Sigmoid colon (tissue), 7 donors: ENCODE results near the gene PRKCA. TPM values are rescaled to one million over a fixed set of nuclear protein-coding genes. Genes with fewer than 3 reads are reported as not detected.
A peak's percentile ranks its signal among the peaks of the same experiment; 100 is the strongest.

Experiments used
- DNase-seq: peaks from one replicate; pipeline ENCODE4 v3.0.0-alpha.2; 2019
- H3K27ac ChIP-seq, 4 donors: fragments of 200-600 bp; sonication (generic); one replicate each; pipeline ENCODE4 v1.5.1; 2016 to 2019; ENCODE audit warnings: mild to moderate bottlenecking in 1 of 4
- H3K27me3 ChIP-seq, 3 donors: fragments of 200-600 bp; sonication (generic); one replicate each; pipeline ENCODE4 v1.5.1; 2019; ENCODE audit warnings: mild to moderate bottlenecking in 1 of 3
- H3K36me3 ChIP-seq, 4 donors: fragments of 200-600 bp; sonication (generic); one replicate each; pipeline ENCODE4 v1.5.1; 2016 to 2019
- H3K4me1 ChIP-seq, 4 donors: fragments of 200-600 bp; sonication (generic); one replicate each; pipeline ENCODE4 v1.5.1; 2017 to 2019
- H3K4me3 ChIP-seq, 4 donors: fragments of 200-600 bp; sonication (generic); one replicate each; pipeline ENCODE4 v1.5.1; 2017 to 2019; ENCODE audit warnings: mild to moderate bottlenecking in 2 of 4, moderate library complexity in 1 of 4
- H3K9me3 ChIP-seq, 4 donors: fragments of 200-600 bp in 3 of 4; sonication (generic) in 3 of 4; one replicate each; pipeline versions ENCODE4 v1.5.1 to v1.6.1; 2013 to 2019
- CTCF ChIP-seq, 4 experiments: fragments of 450-650 bp in 3 of 4; fragments of 200-600 bp in 1 of 4; IDR thresholded peaks; one replicate each; pipeline ENCODE4 v1.5.1; 2016 to 2019; ENCODE audit warnings: antibody characterized with exemption in 4 of 4, mild to moderate bottlenecking in 3 of 4, moderate library complexity in 2 of 4
- EP300 ChIP-seq, 4 donors: sonication (generic); formaldehyde crosslinking; IDR thresholded peaks; one replicate each; pipeline ENCODE4 v1.6.1; 2017; ENCODE audit warnings: antibody characterized with exemption in 4 of 4
- POLR2A ChIP-seq, 2 donors: fragments of 450-650 bp; IDR thresholded peaks; one replicate each; pipeline ENCODE4 v1.6.1; 2016; ENCODE audit warnings: antibody characterized with exemption in 2 of 2, mild to moderate bottlenecking in 2 of 2, moderate library complexity in 2 of 2
- POLR2AphosphoS5 ChIP-seq, 4 donors: sonication (generic); formaldehyde crosslinking; IDR thresholded peaks; one replicate each; pipeline ENCODE4 v1.6.1; 2017; ENCODE audit warnings: antibody characterized with exemption in 4 of 4
- WGBS, 2 donors: extraction: QIAGEN DNeasy Blood & Tissue Kit; methylation state at CpG; one replicate each; pipeline ENCODE4 v1.1.7; 2013; 5-methylcytosine and 5-hydroxymethylcytosine counted together
- intact Hi-C: fragments of 100-400 bp; cut with DNase I; formaldehyde crosslinking; loops from one replicate; pipeline ENCODE4 v1.15.1; 2023
- polyA plus RNA-seq, 3 donors: library from polyadenylated mRNA; stranded (reverse); fragments of 200-250 nt; gene quantifications; one replicate each; pipeline ENCODE4 v1.2.3, GENCODE V29; 2013
- total RNA-seq, 4 donors: library from RNA; depleted of rRNA; stranded (reverse); fragments of >200 nt; gene quantifications; one replicate each; pipeline ENCODE4 v1.1.0, GENCODE V29; 2016
- donor health status: healthy with polysubstance abuse.
- donor health status: Bipolar disorder and iron deficiency.
- donor health status: healthy.

The PRKCA gene
- total and polyA plus RNA-seq, 7 donors = 6.6 to 58.4 (median 42.6) TPM

- Histone ChIP-seq H3K4me3 (no peak overlapping the region), H3K4me1 (peaks cover 0 to 36% (median 23%) of the 10 kb centered on the region in 4 donors), H3K36me3 (no peaks in the 10 kb centered on the region), H3K27ac (no peak overlapping the region), H3K27me3 (no peaks in the 10 kb centered on the region), H3K9me3 (no peaks in the 10 kb centered on the region)
- peak; percentile 38 for DNase-seq
- TF ChIP-seq EP300 (IDR thresholded peaks at IDR 0.05) = no peak
- TF ChIP-seq POLR2A (IDR thresholded peaks at IDR 0.05) = no peak
- WGBS, 2 donors = 91% methylated on average over 11 of the region's 11 CpGs
- intact Hi-C loops = no loop called here
Observed at GRCh38 chr17:66726846-66727245, 424.4 kb downstream of the PRKCA start.

- peak; percentile 68 for DNase-seq
- Histone ChIP-seq H3K4me3 (no peak overlapping the region), H3K27ac (no peak overlapping the region), H3K27me3 (no peaks in the 10 kb centered on the region), H3K9me3 (no peaks in the 10 kb centered on the region), H3K4me1 (peaks cover 0 to 36% (median 23%) of the 10 kb centered on the region in 4 donors), H3K36me3 (peaks cover 0 to 4% (median 0%) of the 10 kb centered on the region in 4 donors)
- intact Hi-C loops = no loop called here
- TF ChIP-seq CTCF (IDR thresholded peaks at IDR 0.05) = peak in 3 of 4 experiments; percentile 22 to 32 (median 28)
- TF ChIP-seq POLR2A (IDR thresholded peaks at IDR 0.05) = no peak
- 37 to 51% methylated on average over 17 of the region's 17 CpGs for WGBS, 2 donors
Observed at GRCh38 chr17:66727634-66728570, 425.5 kb downstream of the PRKCA start.

GRCh38 chr17:66730461-66730923, 428.1 kb downstream of the PRKCA start:
- H3K4me1 ChIP-seq = peaks cover 0 to 16% (median 2%) of the 10 kb centered on the region in 4 donors
- no peak overlapping the region for H3K27ac ChIP-seq
- 83 to 86% methylated on average over 7 of the region's 7 CpGs for WGBS, 2 donors
- no peak for DNase-seq
- H3K27me3 ChIP-seq = no peaks in the 10 kb centered on the region
- H3K9me3 ChIP-seq = no peaks in the 10 kb centered on the region
- TF ChIP-seq EP300 (IDR thresholded peaks at IDR 0.05) (no peak), POLR2AphosphoS5 (IDR thresholded peaks at IDR 0.05) (no peak), CTCF (IDR thresholded peaks at IDR 0.05) (no peak), POLR2A (IDR thresholded peaks at IDR 0.05) (no peak)
- H3K4me3 ChIP-seq = no peak overlapping the region
- intact Hi-C loops = no loop called here
- peaks cover 0 to 30% (median 2%) of the 10 kb centered on the region in 4 donors for H3K36me3 ChIP-seq

GRCh38 chr17:66733759-66734158, 431.3 kb downstream of the PRKCA start:
- no peak overlapping the region for H3K27ac ChIP-seq
- peaks cover 0 to 59% (median 9%) of the 10 kb centered on the region in 4 donors for H3K36me3 ChIP-seq
- no peaks in the 10 kb centered on the region for H3K9me3 ChIP-seq
- no peaks in the 10 kb centered on the region for H3K27me3 ChIP-seq
- no peak for DNase-seq
- no peak for TF ChIP-seq CTCF (IDR thresholded peaks at IDR 0.05)
- TF ChIP-seq EP300 (IDR thresholded peaks at IDR 0.05) = no peak
- no peak for TF ChIP-seq POLR2A (IDR thresholded peaks at IDR 0.05)
- TF ChIP-seq POLR2AphosphoS5 (IDR thresholded peaks at IDR 0.05) = no peak
- intact Hi-C loops = no loop called here
- 96 to 97% methylated on average over 2 of the region's 2 CpGs for WGBS, 2 donors
- no peaks in the 10 kb centered on the region for H3K4me1 ChIP-seq
- H3K4me3 ChIP-seq = no peak overlapping the region

GRCh38 chr17:66734186-66734943, 432.0 kb downstream of the PRKCA start:
- Histone ChIP-seq H3K27ac (no peak overlapping the region), H3K9me3 (no peaks in the 10 kb centered on the region), H3K36me3 (peaks cover 0 to 65% (median 14%) of the 10 kb centered on the region in 4 donors), H3K27me3 (no peaks in the 10 kb centered on the region), H3K4me1 (no peaks in the 10 kb centered on the region), H3K4me3 (no peak overlapping the region)
- no peak for TF ChIP-seq CTCF (IDR thresholded peaks at IDR 0.05)
- TF ChIP-seq POLR2AphosphoS5 (IDR thresholded peaks at IDR 0.05) = no peak
- TF ChIP-seq EP300 (IDR thresholded peaks at IDR 0.05) = no peak
- no peak for TF ChIP-seq POLR2A (IDR thresholded peaks at IDR 0.05)
- intact Hi-C loops = no loop called here
- DNase-seq = peak; percentile 22
- 84 to 87% methylated on average over 8 of the region's 8 CpGs for WGBS, 2 donors
